ENCODE measurements around the gene DEGS2.

DNA sequence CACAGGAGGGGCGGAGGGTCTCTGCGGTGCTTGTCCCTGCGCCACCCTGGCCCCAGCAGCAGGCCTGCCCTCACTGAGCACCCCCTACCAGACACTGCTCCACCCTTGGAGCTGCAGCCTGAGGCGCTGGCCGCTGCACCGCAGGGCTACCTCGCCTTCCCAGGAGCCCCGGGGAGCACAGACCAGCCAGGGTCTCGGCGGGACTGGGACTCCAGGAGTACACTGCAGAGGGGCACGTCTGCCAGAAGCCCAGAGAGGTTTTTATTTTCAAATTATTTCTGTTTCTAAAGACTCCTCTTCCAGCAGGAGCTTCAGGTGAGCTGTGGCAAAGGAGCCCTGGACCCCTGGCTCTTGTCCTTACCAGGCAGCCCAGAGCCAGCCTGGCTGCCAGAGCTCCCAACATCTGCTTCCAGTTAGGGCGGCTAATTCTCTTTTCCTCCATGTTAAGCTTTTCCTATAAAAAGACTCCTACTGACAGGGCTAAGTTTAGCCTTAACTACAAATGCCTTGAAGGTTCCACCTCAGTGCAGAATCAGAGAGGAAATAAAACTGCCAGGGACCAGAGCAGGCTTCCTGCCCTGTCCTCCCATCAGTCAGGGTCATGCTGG, 26.4 kb downstream of the DEGS2 start:
- TF ChIP-seq EZH2 (IDR thresholded peaks at IDR 0.05; ENCODE audit: insufficient read depth, poor library complexity, severe bottlenecking) = no peak
- TF ChIP-seq EZH2phosphoT487 (IDR thresholded peaks at IDR 0.05; ENCODE audit: insufficient read depth, low read depth) = no peak
